Prostate gland (tissue), 2 donors: ENCODE measurements around the gene PIK3R6. TPM values are rescaled to one million over a fixed set of nuclear protein-coding genes. Genes with fewer than 3 reads are reported as not detected.

Source experiments
- DNase-seq: peaks from one replicate; pipeline ENCODE4 v3.0.0-alpha.2; 2019; ENCODE audit warnings: low spot score
- H3K27ac ChIP-seq, 2 donors: fragments of 200-600 bp; sonication (generic); 2 replicates each; pipeline ENCODE4 v1.5.1; 2017 to 2019
- H3K27me3 ChIP-seq: fragments of 200-600 bp; sonication (generic); replicated peaks from 2 replicates; pipeline ENCODE4 v1.5.1; 2019; ENCODE audit not compliant: insufficient read depth
- H3K36me3 ChIP-seq, 2 donors: fragments of 200-600 bp; sonication (generic); 1 replicate in 1 of 2; 2 replicates in 1 of 2; pipeline versions ENCODE4 v1.5.1 to v1.8.1; 2017 to 2019
- H3K4me1 ChIP-seq: fragments of 200-600 bp; sonication (generic); replicated peaks from 2 replicates; pipeline ENCODE4 v1.5.1; 2019
- H3K4me3 ChIP-seq, 2 donors: fragments of 200-600 bp; sonication (generic); 2 replicates each; pipeline ENCODE4 v1.5.1; 2017 to 2019
- H3K9me3 ChIP-seq: fragments of 200-600 bp; sonication (generic); 2 replicates; pipeline ENCODE4 v1.5.1; 2017
- CTCF ChIP-seq, 4 experiments: fragments of 200-600 bp in 2 of 4; fragments of 450-650 bp in 2 of 4; sonication (generic) in 2 of 4; IDR thresholded peaks; 1 replicate in 3 of 4; 2 replicates in 1 of 4; pipeline ENCODE4 v1.5.1; 2016 to 2019; ENCODE audit warnings: antibody characterized with exemption in 4 of 4, mild to moderate bottlenecking in 2 of 4, moderate library complexity in 2 of 4
- POLR2A ChIP-seq: fragments of 450-650 bp; IDR thresholded peaks from one replicate; pipeline ENCODE4 v1.6.1; 2016; ENCODE audit warnings: antibody characterized with exemption, mild to moderate bottlenecking
- POLR2AphosphoS5 ChIP-seq: sonication (generic); formaldehyde crosslinking; IDR thresholded peaks from one replicate; pipeline ENCODE4 v1.6.1; 2017; ENCODE audit warnings: antibody characterized with exemption
- whole genome bisulfite sequencing: methylation state at CpG from one replicate; pipeline ENCODE4 v1.1.5; 2018; 5-methylcytosine and 5-hydroxymethylcytosine counted together
- intact Hi-C: fragments of 100-400 bp; cut with DNase I; formaldehyde crosslinking; loops from one replicate; pipeline ENCODE4 v1.14.2; 2022
- total RNA-seq, 2 donors: library from RNA; depleted of rRNA; stranded (reverse); fragments of >200 nt; gene quantifications; one replicate each; pipeline ENCODE4 v1.1.0, GENCODE V29; 2016

The PIK3R6 gene
- total RNA-seq, 2 donors from 2014 or later: 0.18 to 2.6 TPM

GRCh38 chr17:8861495-8862181, 5.8 kb downstream of the PIK3R6 start:
- H3K4me3 ChIP-seq: no peak overlapping the region
- no peaks in the 10 kb centered on the region for H3K27me3 ChIP-seq
- no peaks in the 10 kb centered on the region for H3K9me3 ChIP-seq
- intact Hi-C loops: no loop called here
- TF ChIP-seq POLR2A: no peak
- no peak for TF ChIP-seq POLR2AphosphoS5
- no peak for TF ChIP-seq CTCF (IDR thresholded peaks at IDR 0.05)
- no peaks in the 10 kb centered on the region for H3K4me1 ChIP-seq
- no peak for DNase-seq
- no peaks in the 10 kb centered on the region for H3K36me3 ChIP-seq
- H3K27ac ChIP-seq: no peak overlapping the region
- 83% methylated on average over 7 of the region's 7 CpGs for WGBS

- Histone ChIP-seq H3K36me3 (no peaks in the 10 kb centered on the region), H3K9me3 (no peaks in the 10 kb centered on the region), H3K4me1 (no peaks in the 10 kb centered on the region), H3K27me3 (no peaks in the 10 kb centered on the region), H3K27ac (no peak overlapping the region), H3K4me3 (no peak overlapping the region)
- 88% methylated on average over 14 of the region's 14 CpGs for WGBS
- no peak for DNase-seq
- TF ChIP-seq POLR2AphosphoS5 (no peak), CTCF (IDR thresholded peaks at IDR 0.05) (no peak), POLR2A (no peak)
- intact Hi-C loops: no loop called here
These were observed 7.6 kb downstream of the PIK3R6 start for GRCh38 chr17:8859804-8860430.

GRCh38 chr17:8859027-8859803, 8.3 kb downstream of the PIK3R6 start:
- Histone ChIP-seq H3K27ac (no peak overlapping the region), H3K27me3 (no peaks in the 10 kb centered on the region), H3K9me3 (no peaks in the 10 kb centered on the region), H3K4me3 (no peak overlapping the region), H3K4me1 (no peaks in the 10 kb centered on the region), H3K36me3 (no peaks in the 10 kb centered on the region)
- 90% methylated on average over 11 of the region's 11 CpGs for WGBS
- DNase-seq: no peak
- TF ChIP-seq CTCF (IDR thresholded peaks at IDR 0.05): no peak
- no peak for TF ChIP-seq POLR2A
- no peak for TF ChIP-seq POLR2AphosphoS5
- intact Hi-C loops: no loop called here

- no peak for DNase-seq
- no peaks in the 10 kb centered on the region for H3K9me3 ChIP-seq
- H3K36me3 ChIP-seq: no peaks in the 10 kb centered on the region
- intact Hi-C loops: no loop called here
- TF ChIP-seq POLR2AphosphoS5 (no peak), POLR2A (no peak), CTCF (IDR thresholded peaks at IDR 0.05) (no peak)
- H3K4me1 ChIP-seq: no peaks in the 10 kb centered on the region
- WGBS: 28% methylated on average over 5 of the region's 5 CpGs
- H3K27ac ChIP-seq: no peak overlapping the region
- no peaks in the 10 kb centered on the region for H3K27me3 ChIP-seq
- no peak overlapping the region for H3K4me3 ChIP-seq
These were observed 9.6 kb downstream of the PIK3R6 start for GRCh38 chr17:8857919-8858318.
